ENCODE measurements around the gene PRUNE2.

Gene PRUNE2

DNA sequence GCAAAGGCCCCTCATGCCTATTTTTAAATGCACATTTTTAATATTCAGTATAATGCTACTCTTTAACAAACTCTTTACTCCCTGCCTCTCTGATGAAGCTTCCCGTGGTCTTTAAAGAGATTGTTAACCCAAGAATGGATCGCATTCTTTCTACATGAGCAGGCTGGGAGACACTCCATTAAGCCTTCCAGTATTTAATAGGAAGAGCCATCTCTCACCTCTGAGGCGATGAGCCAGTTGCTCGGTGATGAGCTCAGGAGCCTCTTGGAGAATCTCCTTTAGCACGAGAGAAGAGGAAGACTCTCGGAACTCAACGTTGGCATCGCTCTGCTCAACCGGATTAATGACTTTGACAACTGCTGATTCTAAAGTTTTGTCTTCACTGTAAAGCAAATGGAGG lies 59.6 kb downstream of the PRUNE2 start:
- TF ChIP-seq, protein P1, sequence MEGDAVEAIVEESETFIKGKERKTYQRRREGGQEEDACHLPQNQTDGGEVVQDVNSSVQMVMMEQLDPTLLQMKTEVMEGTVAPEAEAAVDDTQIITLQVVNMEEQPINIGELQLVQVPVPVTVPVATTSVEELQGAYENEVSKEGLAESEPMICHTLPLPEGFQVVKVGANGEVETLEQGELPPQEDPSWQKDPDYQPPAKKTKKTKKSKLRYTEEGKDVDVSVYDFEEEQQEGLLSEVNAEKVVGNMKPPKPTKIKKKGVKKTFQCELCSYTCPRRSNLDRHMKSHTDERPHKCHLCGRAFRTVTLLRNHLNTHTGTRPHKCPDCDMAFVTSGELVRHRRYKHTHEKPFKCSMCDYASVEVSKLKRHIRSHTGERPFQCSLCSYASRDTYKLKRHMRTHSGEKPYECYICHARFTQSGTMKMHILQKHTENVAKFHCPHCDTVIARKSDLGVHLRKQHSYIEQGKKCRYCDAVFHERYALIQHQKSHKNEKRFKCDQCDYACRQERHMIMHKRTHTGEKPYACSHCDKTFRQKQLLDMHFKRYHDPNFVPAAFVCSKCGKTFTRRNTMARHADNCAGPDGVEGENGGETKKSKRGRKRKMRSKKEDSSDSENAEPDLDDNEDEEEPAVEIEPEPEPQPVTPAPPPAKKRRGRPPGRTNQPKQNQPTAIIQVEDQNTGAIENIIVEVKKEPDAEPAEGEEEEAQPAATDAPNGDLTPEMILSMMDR (IDR thresholded peaks at IDR 0.05; ENCODE audit: low read depth, low read length), result no peak
- no peak overlapping the region for H3K4me3 ChIP-seq (ENCODE audit: low read depth, low read length)

DNA sequence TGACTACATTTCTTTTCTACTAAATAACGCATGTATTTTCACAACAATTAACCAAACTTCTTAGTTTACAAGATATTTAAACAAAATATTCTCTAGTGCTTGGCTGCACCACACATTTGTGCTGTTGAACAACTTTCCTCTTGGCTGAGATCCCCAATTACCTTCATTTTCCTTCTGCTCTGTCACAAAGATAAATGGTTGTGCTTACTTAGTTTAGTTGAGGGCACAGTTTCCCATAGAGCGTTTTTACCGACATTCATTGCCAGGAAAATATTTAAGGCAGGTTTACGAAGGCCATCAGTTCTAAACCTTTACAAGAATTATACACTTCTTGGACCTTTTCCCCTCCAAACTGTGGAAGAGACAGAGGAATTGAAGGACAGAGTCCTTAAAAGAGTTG lies 60.7 kb downstream of the PRUNE2 start:
- TF ChIP-seq, protein P1 (IDR thresholded peaks at IDR 0.05; ENCODE audit: low read depth, low read length), result no peak
- H3K4me3 ChIP-seq (ENCODE audit: low read depth, low read length), result no peak overlapping the region

DNA sequence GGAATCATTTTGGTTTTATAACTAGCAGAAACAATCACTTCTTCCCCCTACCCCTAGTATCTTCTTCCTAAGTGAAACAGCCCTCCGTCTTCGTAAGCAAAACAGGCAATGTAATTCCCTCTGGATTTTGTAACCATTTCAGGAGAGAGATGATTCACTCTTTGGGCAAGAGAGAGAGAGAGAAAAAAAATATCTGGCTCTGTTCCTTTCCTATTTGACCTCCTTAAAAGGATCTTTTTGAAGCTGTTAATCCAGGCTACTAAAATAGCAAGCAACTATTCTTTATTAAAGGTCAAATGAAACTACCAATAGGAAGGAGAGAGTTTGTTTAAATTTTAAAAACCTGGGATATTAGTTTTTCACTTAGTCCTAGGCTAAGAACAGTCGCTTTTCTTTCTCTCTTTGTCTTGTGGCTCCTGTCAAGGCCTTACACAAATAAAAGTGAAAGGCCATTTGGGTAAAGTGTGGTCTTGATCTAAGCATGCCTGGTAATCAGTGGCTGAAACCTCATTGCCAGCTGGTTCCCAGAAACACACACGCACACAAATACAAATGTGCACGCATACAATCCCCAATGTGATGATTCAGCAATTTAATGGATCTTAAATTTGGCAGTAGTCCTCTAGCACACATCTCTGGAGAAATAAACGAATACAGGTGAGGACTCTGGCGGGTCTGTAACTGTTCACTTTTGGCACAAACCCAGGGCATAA lies 70.2 kb downstream of the PRUNE2 start:
- TF ChIP-seq, protein P1 (IDR thresholded peaks at IDR 0.05; ENCODE audit: low read depth, low read length), result no peak
- H3K4me3 ChIP-seq (ENCODE audit: low read depth, low read length), result 0 out of 2 replicates have a peak overlapping the region, but pooled peaks have one; percentile 12

DNA sequence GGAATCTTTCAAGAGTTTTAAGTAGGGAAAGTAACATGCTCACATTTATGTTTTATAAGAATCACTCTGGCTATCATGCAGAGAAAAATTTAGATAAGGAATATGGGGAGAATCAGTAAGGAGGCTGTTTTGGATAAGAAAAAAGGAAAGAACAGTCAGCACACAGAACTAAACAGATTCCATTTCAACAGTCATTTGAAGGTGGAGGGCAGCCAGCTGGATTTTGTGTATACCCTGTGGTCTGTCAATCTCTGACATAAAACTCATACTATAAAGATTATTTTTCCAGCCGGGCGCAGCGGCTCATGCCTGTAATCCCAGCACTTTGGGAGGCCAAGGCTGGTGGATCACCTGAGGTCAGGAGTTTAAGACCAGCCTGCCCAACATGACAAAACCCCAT lies 77.5 kb downstream of the PRUNE2 start:
- no peak overlapping the region for H3K4me3 ChIP-seq (ENCODE audit: low read depth, low read length)
- TF ChIP-seq, protein P1 (IDR thresholded peaks at IDR 0.05; ENCODE audit: low read depth, low read length), result no peak

DNA sequence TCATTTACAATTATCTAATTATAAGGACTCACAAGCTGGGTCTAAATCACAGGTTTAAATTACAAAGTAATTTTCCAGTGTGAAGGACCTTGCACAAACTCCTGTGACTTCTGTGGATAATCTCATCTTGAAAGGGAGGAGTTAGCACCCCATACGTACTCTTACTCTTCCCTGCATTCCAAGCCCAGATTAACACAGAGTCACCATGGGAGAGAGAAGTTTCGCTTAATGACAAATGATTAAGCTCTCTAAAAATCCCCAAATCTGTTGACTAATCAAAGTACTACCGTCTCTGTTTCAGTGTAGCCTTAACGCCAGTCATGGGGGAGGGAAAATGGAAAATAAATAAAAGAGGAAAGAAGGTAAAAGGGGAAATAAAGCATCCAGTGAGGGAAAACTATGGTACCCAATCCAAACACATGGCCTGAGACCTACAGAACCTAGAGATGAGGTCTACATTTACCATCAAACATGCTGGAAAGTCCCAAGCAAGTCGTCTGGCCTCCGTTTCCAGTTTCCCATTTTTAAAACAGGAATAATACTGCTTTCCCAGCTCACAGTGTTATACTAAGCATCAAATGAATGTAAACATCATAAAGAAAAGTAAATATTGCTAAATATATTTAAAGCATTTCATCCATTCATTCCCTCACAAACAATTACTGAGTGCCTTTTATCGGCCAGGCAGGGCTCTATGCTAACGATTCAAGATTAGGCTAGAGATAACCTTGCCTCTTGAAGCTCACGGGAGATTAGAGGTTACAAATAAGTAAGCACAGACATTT lies 78.4 kb downstream of the PRUNE2 start:
- TF ChIP-seq, protein P1 (IDR thresholded peaks at IDR 0.05; ENCODE audit: low read depth, low read length), result no peak
- H3K4me3 ChIP-seq (ENCODE audit: low read depth, low read length), result no peak overlapping the region

DNA sequence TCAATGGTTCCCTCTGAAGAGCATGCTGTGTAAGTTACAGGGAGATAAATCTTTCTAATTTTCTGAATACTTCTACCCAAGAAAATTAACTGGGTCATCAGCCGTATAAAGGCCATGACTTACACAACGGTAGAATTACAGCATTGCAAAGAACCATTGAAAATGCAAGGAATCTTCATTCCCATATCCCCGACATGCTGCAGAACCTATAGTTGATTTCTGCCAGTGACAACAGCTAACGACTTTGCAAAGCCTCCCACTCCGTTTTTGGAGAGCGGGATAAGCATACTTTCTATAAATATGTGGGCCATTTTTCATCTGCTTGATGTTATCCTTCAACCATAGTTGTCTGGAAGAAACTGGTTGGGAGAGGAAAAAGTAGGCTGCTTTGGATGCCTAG lies 85.5 kb downstream of the PRUNE2 start:
- TF ChIP-seq, protein P1 (IDR thresholded peaks at IDR 0.05; ENCODE audit: low read depth, low read length), result no peak
- H3K4me3 ChIP-seq (ENCODE audit: low read depth, low read length), result no peak overlapping the region

DNA sequence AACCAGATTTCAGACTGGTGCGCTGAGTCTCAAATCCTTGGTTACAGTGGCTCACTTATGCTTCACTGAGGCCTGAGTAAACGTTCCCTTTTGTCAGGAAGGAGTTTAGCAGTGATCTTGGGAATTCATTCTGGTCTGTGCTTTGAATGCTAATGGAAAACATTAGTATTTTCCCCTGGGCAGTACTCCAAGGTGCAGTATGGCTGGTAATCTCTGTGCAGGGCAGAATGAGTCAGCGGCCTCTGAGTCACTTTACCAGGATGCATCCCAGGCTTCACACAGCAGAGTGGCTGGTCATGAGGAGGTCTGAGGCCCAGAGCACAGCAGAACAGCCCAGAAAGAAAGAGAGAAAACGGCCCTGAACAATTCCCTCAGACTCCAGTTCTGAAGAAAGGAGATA lies 87.6 kb downstream of the PRUNE2 start:
- no peak overlapping the region for H3K4me3 ChIP-seq (ENCODE audit: low read depth, low read length)
- TF ChIP-seq, protein P1 (IDR thresholded peaks at IDR 0.05; ENCODE audit: low read depth, low read length), result no peak

Data from WI38 (cell line).